HCT116 (cell line): Measurements from ENCODE around the gene RAD9A.
A peak's percentile ranks its signal among the peaks of the same experiment; 100 is the strongest.

Experiments
- CEBPB ChIP-seq: IDR thresholded peaks from 2 replicates; pipeline ENCODE4 v1.6.1; 2012; ENCODE audit warnings: low read depth
- CTCF ChIP-seq, 3 experiments: fragments of 200-600 bp in 1 of 3; sonication (generic) in 1 of 3; IDR thresholded peaks in 2 of 3; conservative IDR thresholded peaks in 1 of 3; 2 replicates each; pipeline ENCODE4 v1.5.1; 2012 to 2017; ENCODE audit warnings: low read depth in 2 of 3, low read length in 2 of 3, antibody characterized with exemption in 1 of 3, borderline replicate concordance in 1 of 3, control low read depth in 1 of 3, mild to moderate bottlenecking in 1 of 3, mixed read lengths in 1 of 3, mixed run types in 1 of 3, moderate library complexity in 1 of 3; ENCODE audit not compliant: insufficient read depth in 1 of 3
- EGR1 ChIP-seq: IDR thresholded peaks from 2 replicates; pipeline ENCODE4 v1.6.1; 2012; ENCODE audit warnings: low read depth
- EZH2 ChIP-seq: fragments of 200-600 bp; sonication (generic); IDR thresholded peaks from 2 replicates; pipeline ENCODE4 v1.6.1; 2017; ENCODE audit warnings: antibody characterized with exemption, mixed run types
- EZH2phosphoT487 ChIP-seq: fragments of 200-600 bp; IDR thresholded peaks from 2 replicates; pipeline ENCODE4 v1.6.1; 2018; ENCODE audit warnings: antibody characterized with exemption, borderline replicate concordance
- JUND ChIP-seq: IDR thresholded peaks from 2 replicates; pipeline ENCODE4 v1.6.1; 2012
- POLR2AphosphoS5 ChIP-seq: IDR thresholded peaks from 2 replicates; pipeline ENCODE4 v1.6.1; 2011; ENCODE audit warnings: mild to moderate bottlenecking, low read depth, low read length, moderate library complexity
- RAD21 ChIP-seq: IDR thresholded peaks from 2 replicates; pipeline ENCODE4 v1.6.1; 2012; ENCODE audit warnings: low read depth, mild to moderate bottlenecking
- REST ChIP-seq: IDR thresholded peaks from 2 replicates; pipeline ENCODE4 v1.6.1; 2012; ENCODE audit warnings: low read depth
- ZFX ChIP-seq: fragments of 450-650 bp; IDR thresholded peaks from 2 replicates; pipeline ENCODE4 v1.6.1; 2017
- ZNF274 ChIP-seq: fragments of 200-500 bp; sonication (Bioruptor generic); IDR thresholded peaks from 2 replicates; pipeline ENCODE4 v1.6.1; 2014; ENCODE audit warnings: mild to moderate bottlenecking, low read depth, low read length, inconsistent platforms

GRCh38 chr11:67353317-67354074 is 38.3 kb upstream of the RAD9A start, which contains the start of gene POLD4:
- TF ChIP-seq JUND (no peak), CTCF (IDR thresholded peaks at IDR 0.05 in 2 of 3, conservative IDR thresholded peaks at IDR 0.05 in 1 of 3; ENCODE audit: borderline replicate concordance in 1 of 3, insufficient read depth in 1 of 3, low read depth in 2 of 3, low read length in 2 of 3) (no peak), EZH2 (no peak), CEBPB (no peak), EZH2phosphoT487 (no peak), REST (no peak), RAD21 (no peak), POLR2AphosphoS5 (peak; percentile 79), EGR1 (no peak), ZFX (no peak), ZNF274 (no peak)
